HG02759 (cell line): ENCODE measurements around the gene RASSF5.

Experiments
- ATAC-seq: cut with Tn5 transposase; IDR thresholded peaks from one replicate; pipeline ENCODE4 v1.9.1; 2021; ENCODE audit warnings: mild to moderate bottlenecking, moderate library complexity; ENCODE audit not compliant: unreplicated experiment

RASSF5 gene

GRCh38 chr1:206582537-206582936, 75.2 kb downstream of the RASSF5 start:
- no peak for ATAC-seq

GRCh38 chr1:206582971-206583706, 75.8 kb downstream of the RASSF5 start:
- ATAC-seq: no peak

- ATAC-seq: no peak
Observed at GRCh38 chr1:206583707-206584648, 76.6 kb downstream of the RASSF5 start.

GRCh38 chr1:206584683-206585082, 77.4 kb downstream of the RASSF5 start:
- no peak for ATAC-seq

GRCh38 chr1:206586501-206587445, 79.4 kb downstream of the RASSF5 start:
- ATAC-seq: no peak

- ATAC-seq: no peak
Observed at GRCh38 chr1:206587904-206588303, 80.6 kb downstream of the RASSF5 start.

GRCh38 chr1:206588492-206588891, 81.2 kb downstream of the RASSF5 start:
- ATAC-seq: no peak

GRCh38 chr1:206589206-206589605, 81.9 kb downstream of the RASSF5 start:
- no peak for ATAC-seq

GRCh38 chr1:206590025-206590758, 82.9 kb downstream of the RASSF5 start:
- peak; percentile 43 for ATAC-seq

- no peak for ATAC-seq
Observed at GRCh38 chr1:206591226-206591625, 83.9 kb downstream of the RASSF5 start.

GRCh38 chr1:206591696-206592095, 84.4 kb downstream of the RASSF5 start:
- ATAC-seq: no peak

- ATAC-seq: no peak
Observed at GRCh38 chr1:206593351-206593925, 86.1 kb downstream of the RASSF5 start.

- no peak for ATAC-seq
Observed at GRCh38 chr1:206595581-206596318, 88.4 kb downstream of the RASSF5 start.

GRCh38 chr1:206596319-206596666, 89.0 kb downstream of the RASSF5 start:
- ATAC-seq: no peak

GRCh38 chr1:206600527-206600926, 93.2 kb downstream of the RASSF5 start:
- no peak for ATAC-seq

- ATAC-seq: no peak
Observed at GRCh38 chr1:206604861-206605260, 97.5 kb downstream of the RASSF5 start.

- no peak for ATAC-seq
Observed at GRCh38 chr1:206606867-206607266, 99.5 kb downstream of the RASSF5 start.

- no peak for ATAC-seq
Observed at GRCh38 chr1:206608108-206608698, 100.9 kb downstream of the RASSF5 start.
